H1 (cell line): ENCODE data around the gene NACAD. TPM values are rescaled to one million over a fixed set of nuclear protein-coding genes. Genes with fewer than 3 reads are reported as not detected.
A peak's percentile ranks its signal among the peaks of the same experiment; 100 is the strongest.

ENCODE experiments used
- CTCF ChIA-PET: fragments of 300-600 bp; sonication (Branson Sonifier 250); formaldehyde crosslinking; loops from one replicate; lab custom pipeline; 2021; ENCODE audit not compliant: partially characterized antibody; lab: Charles Lee
- POLR2A ChIA-PET: fragments of 300-600 bp; sonication (Branson Sonifier 250); formaldehyde crosslinking; loops from one replicate; lab custom pipeline; 2021; ENCODE audit warnings: inconsistent platforms; ENCODE audit not compliant: partially characterized antibody; lab: Charles Lee
- DNase-seq, 2 experiments: peaks; one replicate each; pipeline versions ENCODE4 v3.0.0 to v3.0.0-alpha.2; 2010 to 2022; ENCODE audit warnings: low spot score in 2 of 2, low read depth in 1 of 2, mixed read lengths in 1 of 2
- FAIRE-seq: peaks from 2 replicates; lab custom pipeline; 2011; peaks lifted over from hg19 to GRCh38; lab: Jason Lieb, UNC
- H2AFZ ChIP-seq: 2 replicates; pipeline ENCODE4 v1.8.1; 2012; ENCODE audit warnings: low read length, inconsistent platforms
- H2AK5ac ChIP-seq: 2 replicates; pipeline ENCODE4 v1.6.1; 2013; ENCODE audit warnings: low read depth, low read length
- H2BK120ac ChIP-seq: replicated peaks from 2 replicates; pipeline ENCODE3; 2013; ENCODE audit warnings: low read depth, low read length, inconsistent platforms
- H2BK12ac ChIP-seq: 2 replicates; pipeline ENCODE4 v1.6.1; 2013; ENCODE audit warnings: low read depth, low read length
- H2BK15ac ChIP-seq: 2 replicates; pipeline ENCODE4 v1.6.1; 2013; ENCODE audit warnings: low read length
- H2BK20ac ChIP-seq: 2 replicates; pipeline ENCODE4 v1.6.1; 2013; ENCODE audit warnings: low read length
- H2BK5ac ChIP-seq: 2 replicates; pipeline ENCODE4 v1.6.1; 2013; ENCODE audit warnings: low read depth, low read length
- H3K14ac ChIP-seq: 2 replicates; pipeline ENCODE4 v1.6.1; 2013; ENCODE audit warnings: inconsistent platforms; ENCODE audit not compliant: insufficient read length
- H3K18ac ChIP-seq: 2 replicates; pipeline ENCODE4 v1.6.1; 2013; ENCODE audit warnings: low read length; ENCODE audit errors: extremely low read depth
- H3K23ac ChIP-seq: 2 replicates; pipeline ENCODE4 v1.6.1; 2013; ENCODE audit warnings: inconsistent platforms; ENCODE audit not compliant: insufficient read length
- H3K23me2 ChIP-seq: 2 replicates; pipeline ENCODE4 v1.6.1; 2013; ENCODE audit warnings: low read depth, low read length
- H3K27ac ChIP-seq: 2 replicates; pipeline ENCODE4 v1.6.1; 2011; ENCODE audit warnings: low read depth, low read length, inconsistent platforms
- H3K27me3 ChIP-seq, 4 experiments: replicated peaks in 1 of 4; 1 replicate in 1 of 4; 2 replicates in 3 of 4; pipeline versions ENCODE4 v1.6.1 to v1.8.1; 2011 to 2013; ENCODE audit warnings: low read length in 3 of 4, mild to moderate bottlenecking in 3 of 4, inconsistent platforms in 2 of 4, mixed read lengths in 2 of 4, moderate library complexity in 1 of 4; ENCODE audit not compliant: control insufficient read depth in 3 of 4, insufficient read depth in 3 of 4; ENCODE audit errors: extremely low read depth in 1 of 4
- H3K36me3 ChIP-seq, 4 experiments: 2 replicates each; pipeline versions ENCODE4 v1.6.1 to v1.8.1; 2011 to 2013; ENCODE audit warnings: mild to moderate bottlenecking in 4 of 4, low read length in 3 of 4, moderate library complexity in 2 of 4, control low read depth in 1 of 4, inconsistent platforms in 1 of 4; ENCODE audit not compliant: insufficient read depth in 4 of 4, control insufficient read depth in 2 of 4
- H3K4ac ChIP-seq: replicated peaks from 2 replicates; pipeline ENCODE3; 2013; ENCODE audit warnings: low read length, low read depth, mixed read lengths, inconsistent platforms; ENCODE audit not compliant: insufficient read length
- H3K4me1 ChIP-seq, 4 experiments: replicated peaks in 1 of 4; 1 replicate in 1 of 4; 2 replicates in 3 of 4; pipeline versions ENCODE4 v1.6.1 to v1.8.1; 2011 to 2013; ENCODE audit warnings: low read length in 3 of 4, inconsistent platforms in 2 of 4, mixed read lengths in 1 of 4; ENCODE audit not compliant: insufficient read depth in 4 of 4, control insufficient read depth in 3 of 4
- H3K4me2 ChIP-seq, 2 experiments: 2 replicates each; pipeline versions ENCODE4 v1.6.1 to v1.8.1; 2011 to 2013; ENCODE audit warnings: low read depth in 2 of 2, low read length in 2 of 2, control low read depth in 1 of 2, inconsistent platforms in 1 of 2, mild to moderate bottlenecking in 1 of 2; ENCODE audit not compliant: insufficient read depth in 1 of 2
- H3K4me3 ChIP-seq, 4 experiments: fragments of 200-600, 300-600 bp in 1 of 4; sonication (generic), shearing (Covaris generic), sonication (Bioruptor Twin) in 1 of 4; 2 replicates each; pipeline versions ENCODE4 v1.5.1 to v1.8.1; 2011 to 2016; ENCODE audit warnings: low read length in 4 of 4, low read depth in 3 of 4, control low read depth in 2 of 4, inconsistent platforms in 2 of 4, mild to moderate bottlenecking in 2 of 4, mixed read lengths in 1 of 4, moderate library complexity in 1 of 4; ENCODE audit not compliant: insufficient read depth in 2 of 4; ENCODE audit errors: extremely low read depth in 1 of 4
- H3K56ac ChIP-seq: replicated peaks from 2 replicates; pipeline ENCODE3; 2013; ENCODE audit warnings: low read depth, mild to moderate bottlenecking, mixed read lengths, low read length, inconsistent platforms; ENCODE audit not compliant: insufficient read length
- H3K79me1 ChIP-seq: 2 replicates; pipeline ENCODE4 v1.6.1; 2013; ENCODE audit warnings: low read depth, low read length, control low read depth
- H3K79me2 ChIP-seq, 2 experiments: 2 replicates each; pipeline versions ENCODE4 v1.6.1 to v1.8.1; 2012 to 2013; ENCODE audit warnings: low read length in 2 of 2, mild to moderate bottlenecking in 2 of 2, inconsistent platforms in 1 of 2; ENCODE audit not compliant: insufficient read depth in 2 of 2, control insufficient read depth in 1 of 2
- H3K9ac ChIP-seq, 4 experiments: replicated peaks in 1 of 4; 1 replicate in 1 of 4; 2 replicates in 3 of 4; pipeline versions ENCODE4 v1.6.1 to v1.8.1; 2011 to 2013; ENCODE audit warnings: low read depth in 3 of 4, low read length in 3 of 4, control low read depth in 2 of 4, mild to moderate bottlenecking in 2 of 4, moderate library complexity in 2 of 4, inconsistent platforms in 1 of 4; ENCODE audit errors: extremely low read depth in 1 of 4
- H3K9me3 ChIP-seq, 2 experiments: 2 replicates each; pipeline versions ENCODE4 v1.6.1 to v1.8.1; 2012 to 2013; ENCODE audit warnings: mild to moderate bottlenecking in 2 of 2, moderate library complexity in 2 of 2, control low read depth in 1 of 2, inconsistent platforms in 1 of 2, low read depth in 1 of 2, low read length in 1 of 2, mixed read lengths in 1 of 2; ENCODE audit not compliant: insufficient read depth in 2 of 2
- H4K20me1 ChIP-seq, 2 experiments: replicated peaks in 1 of 2; 2 replicates each; pipeline versions ENCODE3 to v1.8.1; 2011 to 2013; ENCODE audit warnings: inconsistent platforms in 2 of 2, low read length in 2 of 2, mild to moderate bottlenecking in 1 of 2; ENCODE audit not compliant: insufficient read depth in 2 of 2, control insufficient read depth in 1 of 2
- H4K5ac ChIP-seq: 2 replicates; pipeline ENCODE4 v1.6.1; 2013; ENCODE audit warnings: low read length, low read depth, mixed read lengths, inconsistent platforms; ENCODE audit not compliant: insufficient read length
- H4K8ac ChIP-seq: 2 replicates; pipeline ENCODE4 v1.8.0; 2013; ENCODE audit warnings: mild to moderate bottlenecking, moderate library complexity, low read length, inconsistent platforms; ENCODE audit not compliant: insufficient read depth; ENCODE audit errors: extremely low read depth
- H4K91ac ChIP-seq: replicated peaks from 2 replicates; pipeline ENCODE3; 2013; ENCODE audit warnings: low read length, mixed read lengths, inconsistent platforms; ENCODE audit not compliant: insufficient read length
- CBX5 ChIP-seq: fragments of 300-800, 300-1000 bp; sonication (generic); IDR thresholded peaks from 2 replicates; pipeline ENCODE4 v1.7.1; 2016; ENCODE audit warnings: antibody characterized with exemption, low read length, low read depth
- JUND ChIP-seq: IDR thresholded peaks from 2 replicates; pipeline ENCODE4 v1.6.1; 2011; ENCODE audit warnings: mild to moderate bottlenecking, improper control_type of control experiment, low read length
- KDM1A ChIP-seq: fragments of 200-600, 300-600 bp; sonication (generic); IDR thresholded peaks from 2 replicates; pipeline ENCODE4 v1.7.1; 2016; ENCODE audit warnings: mild to moderate bottlenecking, low read length, borderline replicate concordance
- MAFK ChIP-seq: IDR thresholded peaks from 2 replicates; pipeline ENCODE4 v1.6.1; 2012; ENCODE audit warnings: low read depth, mild to moderate bottlenecking, improper control_type of control experiment, low read length
- POLR2A ChIP-seq, 2 experiments: IDR thresholded peaks; 1 replicate in 1 of 2; 2 replicates in 1 of 2; pipeline ENCODE4 v1.6.1; 2011; ENCODE audit warnings: low read depth in 2 of 2, low read length in 2 of 2, mild to moderate bottlenecking in 2 of 2; ENCODE audit errors: control extremely low read depth in 1 of 2
- ZNF274 ChIP-seq: IDR thresholded peaks from 2 replicates; pipeline ENCODE4 v1.7.0; 2012; ENCODE audit warnings: low read length, borderline replicate concordance; ENCODE audit errors: extremely low read depth
- WGBS, 2 experiments: shearing (Covaris generic) in 1 of 2; methylation state at CpG; one replicate each; pipeline versions ENCODE4 v1.1.6 to v1.1.7; 2013 to 2015; ENCODE audit warnings: low lambda C conversion rate in 2 of 2, mixed read lengths in 2 of 2, inconsistent platforms in 1 of 2, low coverage in 1 of 2, missing lambda C conversion rate in 1 of 2; ENCODE audit not compliant: insufficient replicate concordance in 2 of 2, insufficient coverage in 1 of 2, insufficient read length in 1 of 2; ENCODE audit errors: extremely low coverage in 1 of 2, missing lambda C conversion rate in 1 of 2; 5-methylcytosine and 5-hydroxymethylcytosine counted together
- polyA plus RNA-seq, 7 experiments: library from polyadenylated mRNA; depleted of rRNA in 3 of 7; stranded (reverse) in 5 of 7; unstranded in 2 of 7; fragments of >200 nt in 5 of 7; fragments of 200-250 nt in 2 of 7; gene quantifications; 1 replicate in 5 of 7; 2 replicates in 1 of 7; 4 replicates in 1 of 7; pipeline versions ENCODE4 v1.2.1 to v1.2.3, GENCODE V29; 2011 to 2013; ENCODE audit warnings: missing spikeins in 2 of 7, mixed read lengths in 2 of 7
- total RNA-seq: library from RNA; stranded (reverse); fragmentation: NEBNext Ultra II Directional; extraction: Animal tissue kit (Norgen Biotek cat#: 25700); gene quantifications from 2 replicates; pipeline ENCODE4 v1.2.1, GENCODE V29; 2021

The NACAD gene
- total and polyA plus RNA-seq, 2 of the 8 experiments (the other 6 are each of a cell fraction or from before 2014, with no cell fraction given), result 1.3 to 6.0 TPM

DNA sequence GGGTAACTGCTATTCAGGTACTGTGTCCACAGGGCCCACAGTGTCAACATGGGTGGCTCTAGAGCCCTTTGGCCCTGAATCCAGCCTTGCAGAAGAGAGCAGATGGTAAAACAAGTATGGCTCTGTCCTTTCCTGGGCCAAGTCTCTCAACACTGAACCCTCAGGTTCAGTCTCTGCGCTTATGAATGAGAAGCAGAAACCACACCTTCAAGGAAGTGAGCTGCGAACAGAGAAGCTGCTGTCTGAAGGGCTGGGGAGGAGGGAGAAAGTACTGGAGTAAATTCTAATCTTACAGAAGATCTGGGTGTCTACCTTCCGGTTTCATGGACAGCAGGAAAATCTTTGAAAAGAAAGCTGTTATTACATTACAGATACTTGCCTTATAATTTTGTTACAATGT, 18.6 kb upstream of the NACAD start:
- no peak overlapping the region for H2BK15ac ChIP-seq
- no peaks in the 10 kb centered on the region; the same call in 1 of the 2 replicates for H3K23me2 ChIP-seq
- H3K4me1 ChIP-seq, result peaks cover 0 to 3% (median under 1%) of the 10 kb centered on the region in 4 experiments; a peak in 2 of 7 replicates
- peaks cover 8 to 50% of the 10 kb centered on the region in 2 experiments for H3K79me2 ChIP-seq
- no peak overlapping the region for H3K4me3 ChIP-seq
- H4K8ac ChIP-seq, result no peak overlapping the region
- H3K9me3 ChIP-seq, result no peaks in the 10 kb centered on the region
- H3K14ac ChIP-seq, result no peak overlapping the region
- H3K56ac ChIP-seq, result no peak overlapping the region
- H2BK12ac ChIP-seq, result no peak overlapping the region
- no peak overlapping the region for H2BK120ac ChIP-seq
- no peak overlapping the region for H3K9ac ChIP-seq
- peaks cover 16 to 42% of the 10 kb centered on the region in 2 experiments for H4K20me1 ChIP-seq
- no peak overlapping the region for H2BK5ac ChIP-seq
- H3K18ac ChIP-seq, result no peak overlapping the region
- H3K4ac ChIP-seq, result no peak overlapping the region
- no peak overlapping the region for H4K91ac ChIP-seq
- CTCF ChIA-PET, result no interaction called here
- H2BK20ac ChIP-seq, result no peak overlapping the region
- DNase-seq (no peak), FAIRE-seq (no peak)
- POLR2A ChIA-PET, result interaction anchor here (0.8 to 3.2 kb wide), 2 partner anchors 8 to 119 kb away, joined by 3 to 15 read pairs; no protein-coding TSS in a partner anchor
- H3K23ac ChIP-seq, result no peak overlapping the region
- 90% methylated on average over 3 of the region's 3 CpGs; no CpG with 5 or more reads in 1 of the 2 experiments for WGBS, 2 experiments
- H3K36me3 ChIP-seq, result peaks cover 57 to 70% (median 66%) of the 10 kb centered on the region in 4 experiments
- no peaks in the 10 kb centered on the region for H3K27me3 ChIP-seq
- no peak overlapping the region for H3K27ac ChIP-seq
- H3K4me2 ChIP-seq, result no peak overlapping the region
- H2AFZ ChIP-seq, result no peak overlapping the region
- peaks cover 10% of the 10 kb centered on the region for H3K79me1 ChIP-seq
- no peak overlapping the region for H2AK5ac ChIP-seq
- no peak overlapping the region for H4K5ac ChIP-seq
- no peak for TF ChIP-seq KDM1A
- TF ChIP-seq POLR2A (IDR thresholded peaks at IDR 0.05; ENCODE audit: control extremely low read depth in 1 of 2, low read depth in 2 of 2, low read length in 2 of 2), result 0 out of 3 replicates have a peak, but pooled peaks of 1 of the 2 experiments have one; percentile 6
- no peak for TF ChIP-seq MAFK
- no peak for TF ChIP-seq JUND
- TF ChIP-seq ZNF274, result no peak
- no peak for TF ChIP-seq CBX5
